Smooth muscle cell (in vitro differentiated cells): ENCODE results near the gene SEMA3F. TPM values are rescaled to one million over a fixed set of nuclear protein-coding genes. Genes with fewer than 3 reads are reported as not detected.

ENCODE experiments used
- DNase-seq: peaks from one replicate; lab custom pipeline; 2025; ENCODE audit not compliant: unreplicated experiment; lab: John Stamatoyannopoulos, UW
- H2AFZ ChIP-seq: fragments of 200-600 bp; sonication (generic); 2 replicates; pipeline ENCODE4 v1.6.0; 2016; ENCODE audit warnings: antibody characterized with exemption, low read depth, mild to moderate bottlenecking
- H3F3A ChIP-seq: fragments of 200-600 bp; sonication (generic); 2 replicates; pipeline ENCODE4 v1.6.0; 2017; ENCODE audit warnings: antibody characterized with exemption, low read depth
- H3K27ac ChIP-seq: fragments of 200-600 bp; sonication (generic); 2 replicates; pipeline ENCODE4 v1.5.1; 2016; ENCODE audit warnings: low read depth, mild to moderate bottlenecking
- H3K27me3 ChIP-seq: fragments of 200-600 bp; sonication (generic); 2 replicates; pipeline ENCODE4 v1.6.1; 2016; ENCODE audit warnings: low read depth, mild to moderate bottlenecking
- H3K36me3 ChIP-seq: fragments of 200-600 bp; sonication (generic); 2 replicates; pipeline ENCODE4 v1.5.1; 2016; ENCODE audit warnings: low read depth
- H3K4me1 ChIP-seq: fragments of 200-600 bp; sonication (generic); 2 replicates; pipeline ENCODE4 v1.5.1; 2016; ENCODE audit warnings: low read depth
- H3K4me2 ChIP-seq: fragments of 200-600 bp; sonication (generic); 2 replicates; pipeline ENCODE4 v1.6.0; 2016; ENCODE audit warnings: mild to moderate bottlenecking
- H3K4me3 ChIP-seq: fragments of 200-600 bp; sonication (generic); 2 replicates; pipeline ENCODE4 v1.5.1; 2016; ENCODE audit warnings: mild to moderate bottlenecking
- H3K79me2 ChIP-seq: fragments of 200-600 bp; sonication (generic); 2 replicates; pipeline ENCODE4 v1.6.0; 2016; ENCODE audit warnings: low read depth, mild to moderate bottlenecking
- H3K9ac ChIP-seq: fragments of 200-600 bp; sonication (generic); 2 replicates; pipeline ENCODE4 v1.6.0; 2016; ENCODE audit warnings: low read depth
- H3K9me3 ChIP-seq: fragments of 200-600 bp; sonication (generic); replicated peaks from 2 replicates; pipeline ENCODE4 v1.5.1; 2016; ENCODE audit warnings: low read depth
- H4K20me1 ChIP-seq: fragments of 200-600 bp; sonication (generic); 2 replicates; pipeline ENCODE4 v1.6.0; 2016; ENCODE audit warnings: low read depth
- CTCF ChIP-seq: fragments of 200-600 bp; sonication (generic); IDR thresholded peaks from 2 replicates; pipeline ENCODE4 v1.5.1; 2017; ENCODE audit warnings: borderline replicate concordance, mild to moderate bottlenecking, antibody characterized with exemption; ENCODE audit not compliant: insufficient read depth, poor library complexity, severe bottlenecking
- WGBS: methylation state at CpG from one replicate; pipeline ENCODE4 v1.1.7; 2016; ENCODE audit warnings: low lambda C conversion rate; 5-methylcytosine and 5-hydroxymethylcytosine counted together
- polyA plus RNA-seq: library from polyadenylated mRNA; unstranded; fragments of >200 nt; fragmentation: Nextera tagmentation; extraction: Ambion mirVana; gene quantifications from 2 replicates; pipeline ENCODE4 v1.2.1, GENCODE V29; 2016
- total RNA-seq: library from RNA; depleted of rRNA; stranded (reverse); fragments of >200 nt; gene quantifications from 2 replicates; pipeline ENCODE4 v1.2.3, GENCODE V29; 2014

Gene SEMA3F
- total and polyA plus RNA-seq, 2 experiments from 2014 or later: 9.2 to 16.9 TPM

DNA sequence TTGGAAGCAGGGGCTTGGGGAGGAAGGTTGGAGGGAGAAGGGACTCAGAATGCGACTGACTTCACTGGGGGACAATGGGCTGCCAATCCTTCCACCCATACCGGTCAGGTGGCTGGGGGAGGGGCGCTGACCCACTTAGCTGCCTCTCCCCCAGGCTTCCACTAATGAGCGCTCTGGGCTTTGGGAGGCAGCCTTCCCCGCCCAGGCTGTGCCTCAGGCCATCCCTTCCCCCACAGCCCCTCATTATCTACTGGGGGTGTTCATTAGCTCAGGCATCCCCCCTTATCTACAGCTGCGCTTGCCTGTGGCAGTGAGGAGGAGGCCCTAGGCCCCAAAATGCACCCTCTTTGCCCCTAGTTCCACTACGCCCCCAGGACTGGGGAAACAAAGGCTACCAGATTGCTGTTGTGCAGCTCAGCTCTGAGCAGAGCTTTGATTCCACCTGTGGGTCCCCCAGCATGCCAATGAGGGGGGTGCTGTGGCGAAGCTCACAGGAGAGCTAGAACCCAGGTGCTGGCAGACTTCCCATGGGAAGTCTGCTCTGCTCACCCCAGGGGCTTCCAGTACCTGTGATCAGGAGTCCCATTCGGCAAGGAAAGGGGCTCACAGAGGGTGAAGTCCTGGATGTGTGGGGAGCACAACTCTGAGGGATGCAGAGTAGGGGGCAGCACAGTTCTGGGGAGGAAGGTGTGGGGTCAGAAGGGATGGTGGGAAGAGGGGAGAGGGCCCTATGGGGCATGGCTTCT is 29.4 kb upstream of the SEMA3F start:
- no peaks in the 10 kb centered on the region for H3K9me3 ChIP-seq
- peaks cover 19% of the 10 kb centered on the region for H4K20me1 ChIP-seq
- TF ChIP-seq CTCF: no peak
- H3F3A ChIP-seq: peaks cover 7% of the 10 kb centered on the region
- peaks cover 24% of the 10 kb centered on the region for H3K4me1 ChIP-seq
- no peaks in the 10 kb centered on the region for H3K27me3 ChIP-seq
- DNase-seq: no peak
- no peak overlapping the region for H3K4me3 ChIP-seq
- no peak overlapping the region for H3K4me2 ChIP-seq
- H2AFZ ChIP-seq: no peak overlapping the region
- no peaks in the 10 kb centered on the region for H3K79me2 ChIP-seq
- no peak overlapping the region for H3K9ac ChIP-seq
- no peak overlapping the region for H3K27ac ChIP-seq
- no peaks in the 10 kb centered on the region for H3K36me3 ChIP-seq
- 56% methylated on average over 6 of the region's 9 CpGs for WGBS

DNA sequence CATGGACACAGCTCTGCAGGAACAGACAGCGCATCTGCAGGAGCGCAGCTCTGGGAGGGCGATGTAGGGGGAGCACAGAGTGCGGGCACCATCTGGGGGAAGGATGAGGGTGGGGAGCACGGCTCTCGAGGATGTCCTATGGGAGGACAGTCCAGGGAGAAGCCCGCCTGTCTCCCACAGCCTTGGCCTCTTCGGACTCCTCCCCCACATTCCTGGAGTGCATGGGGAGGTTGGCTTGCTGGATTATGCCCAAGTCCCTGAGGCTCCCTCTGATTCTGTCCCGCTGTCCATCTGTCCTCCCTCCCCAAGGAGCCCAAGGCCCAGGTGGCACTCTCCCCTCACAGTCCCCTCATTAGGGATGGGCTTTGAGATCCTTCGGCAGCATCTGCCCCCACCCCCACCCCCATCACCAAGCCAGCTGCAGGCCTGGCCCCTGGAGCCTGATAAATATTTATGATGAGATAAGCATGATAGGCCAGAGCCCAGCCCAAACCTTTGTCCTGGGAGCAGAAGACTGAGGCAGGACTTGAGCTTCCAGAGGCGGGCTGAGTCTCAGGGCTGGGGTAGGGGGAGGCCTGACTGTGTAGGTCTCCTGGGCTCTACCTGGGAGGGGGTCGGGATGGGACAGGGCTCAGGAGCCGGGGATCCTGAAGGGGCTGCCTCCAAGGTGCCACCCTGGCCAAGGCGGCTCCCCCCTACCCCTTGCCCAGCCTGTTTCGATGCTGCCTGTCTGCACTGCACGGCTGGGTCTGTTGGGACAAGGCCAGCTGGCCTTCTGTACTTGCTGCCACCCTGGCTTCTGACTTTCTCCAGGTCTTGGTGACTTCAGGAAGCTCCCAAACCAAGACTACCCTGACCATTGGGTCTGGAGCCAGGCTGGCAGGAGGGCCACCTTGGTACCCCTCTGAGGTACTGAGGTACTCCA is 28.6 kb upstream of the SEMA3F start:
- no peak for TF ChIP-seq CTCF
- H3K9me3 ChIP-seq: no peaks in the 10 kb centered on the region
- no peak overlapping the region for H3K27ac ChIP-seq
- peak overlapping the region; percentile 31 for H3K4me2 ChIP-seq
- DNase-seq: no peak
- H4K20me1 ChIP-seq: peaks cover 11% of the 10 kb centered on the region
- no peaks in the 10 kb centered on the region for H3K36me3 ChIP-seq
- no peaks in the 10 kb centered on the region for H3K79me2 ChIP-seq
- H3K27me3 ChIP-seq: no peaks in the 10 kb centered on the region
- WGBS: 72% methylated on average over 16 of the region's 16 CpGs
- no peak overlapping the region for H3K9ac ChIP-seq
- no peak overlapping the region for H2AFZ ChIP-seq
- peaks cover 24% of the 10 kb centered on the region for H3K4me1 ChIP-seq
- no peak overlapping the region for H3K4me3 ChIP-seq
- no peaks in the 10 kb centered on the region for H3F3A ChIP-seq

- 93% methylated on average over 8 of the region's 8 CpGs for WGBS
- H3F3A ChIP-seq: no peaks in the 10 kb centered on the region
- DNase-seq: no peak
- H2AFZ ChIP-seq: no peak overlapping the region
- H3K27ac ChIP-seq: no peak overlapping the region
- H3K27me3 ChIP-seq: no peaks in the 10 kb centered on the region
- no peaks in the 10 kb centered on the region for H3K36me3 ChIP-seq
- TF ChIP-seq CTCF: no peak
- H3K4me3 ChIP-seq: no peak overlapping the region
- peaks cover 24% of the 10 kb centered on the region for H3K4me1 ChIP-seq
- no peak overlapping the region for H3K9ac ChIP-seq
- no peaks in the 10 kb centered on the region for H3K79me2 ChIP-seq
- no peak overlapping the region for H3K4me2 ChIP-seq
- H3K9me3 ChIP-seq: no peaks in the 10 kb centered on the region
- peaks cover 4% of the 10 kb centered on the region for H4K20me1 ChIP-seq
These were observed 27.9 kb upstream of the SEMA3F start for GRCh38 chr3:50127251-50127691.
